Progenitor cell of endocrine pancreas (in vitro differentiated cells): ENCODE results near the gene IGF1. TPM values are rescaled to one million over a fixed set of nuclear protein-coding genes. Genes with fewer than 3 reads are reported as not detected.

Experiments
- DNase-seq: peaks from one replicate; pipeline ENCODE4 v3.0.0; 2021; ENCODE audit warnings: low spot score; ENCODE audit not compliant: unreplicated experiment
- H3K27ac Mint-ChIP-seq: 2 replicates; pipeline ENCODE4 v1.8.0; 2021; ENCODE audit warnings: mild to moderate bottlenecking, moderate library complexity, mixed read lengths
- H3K27me3 Mint-ChIP-seq: 2 replicates; pipeline ENCODE4 v1.8.0; 2021; ENCODE audit warnings: mixed read lengths
- H3K36me3 Mint-ChIP-seq: 2 replicates; pipeline ENCODE4 v1.8.0; 2022; ENCODE audit warnings: mixed read lengths; ENCODE audit not compliant: insufficient read depth
- H3K4me1 Mint-ChIP-seq: 2 replicates; pipeline ENCODE4 v1.8.0; 2021; ENCODE audit warnings: low read depth, mixed read lengths
- H3K4me3 Mint-ChIP-seq: 2 replicates; pipeline ENCODE4 v1.8.0; 2021; ENCODE audit warnings: low read depth, mild to moderate bottlenecking, moderate library complexity, mixed read lengths
- H3K9me3 Mint-ChIP-seq: 2 replicates; pipeline ENCODE4 v1.8.0; 2021; ENCODE audit warnings: low read depth, mixed read lengths
- total RNA-seq: library from RNA; stranded (reverse); gene quantifications from 2 replicates; pipeline ENCODE4 v1.2.1, GENCODE V29; 2021
- TF ChIP-seq, protein P1 (sequence below): fragments of 200-600 bp; sonication (generic); IDR thresholded peaks from one replicate; pipeline ENCODE4 v1.5.0; 2021; ENCODE audit warnings: antibody characterized with exemption, mild to moderate bottlenecking; ENCODE audit not compliant: unreplicated experiment

IGF1 gene
- total RNA-seq, 1 donor from 2014 or later: 0.57 TPM

DNA sequence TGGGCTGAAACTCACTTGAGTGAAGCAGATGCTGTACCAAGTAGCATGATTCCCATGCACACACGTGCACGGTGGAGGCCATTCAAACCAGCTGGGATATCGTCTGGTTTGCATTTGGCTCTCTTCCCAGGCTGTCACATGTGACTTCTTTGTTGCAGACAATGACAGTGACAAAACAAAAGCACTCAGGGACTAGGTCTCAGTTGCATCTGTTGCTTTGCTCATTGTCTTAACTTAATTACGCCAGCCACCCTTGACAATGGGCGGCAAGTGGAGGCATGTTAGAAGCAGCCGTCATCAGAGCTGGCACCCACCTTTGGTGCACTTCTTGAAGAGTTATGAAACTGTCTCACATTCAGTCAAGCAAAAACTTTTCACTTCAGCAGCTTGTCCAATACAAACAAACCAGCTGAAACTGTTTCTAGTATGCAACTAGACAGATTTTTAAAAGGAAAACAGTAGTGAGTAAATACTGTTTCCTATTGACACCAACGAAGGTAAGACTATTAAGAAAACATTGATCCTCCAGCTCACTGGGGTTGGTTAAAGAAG is 74.3 kb downstream of the IGF1 start:
- Mint-ChIP-seq H3K36me3 (no peaks in the 10 kb centered on the region), H3K4me1 (peaks cover 3% of the 10 kb centered on the region), H3K27me3 (peaks cover 61% of the 10 kb centered on the region), H3K27ac (no peak overlapping the region), H3K9me3 (no peaks in the 10 kb centered on the region), H3K4me3 (no peak overlapping the region)
- DNase-seq: no peak
- TF ChIP-seq, protein P1, sequence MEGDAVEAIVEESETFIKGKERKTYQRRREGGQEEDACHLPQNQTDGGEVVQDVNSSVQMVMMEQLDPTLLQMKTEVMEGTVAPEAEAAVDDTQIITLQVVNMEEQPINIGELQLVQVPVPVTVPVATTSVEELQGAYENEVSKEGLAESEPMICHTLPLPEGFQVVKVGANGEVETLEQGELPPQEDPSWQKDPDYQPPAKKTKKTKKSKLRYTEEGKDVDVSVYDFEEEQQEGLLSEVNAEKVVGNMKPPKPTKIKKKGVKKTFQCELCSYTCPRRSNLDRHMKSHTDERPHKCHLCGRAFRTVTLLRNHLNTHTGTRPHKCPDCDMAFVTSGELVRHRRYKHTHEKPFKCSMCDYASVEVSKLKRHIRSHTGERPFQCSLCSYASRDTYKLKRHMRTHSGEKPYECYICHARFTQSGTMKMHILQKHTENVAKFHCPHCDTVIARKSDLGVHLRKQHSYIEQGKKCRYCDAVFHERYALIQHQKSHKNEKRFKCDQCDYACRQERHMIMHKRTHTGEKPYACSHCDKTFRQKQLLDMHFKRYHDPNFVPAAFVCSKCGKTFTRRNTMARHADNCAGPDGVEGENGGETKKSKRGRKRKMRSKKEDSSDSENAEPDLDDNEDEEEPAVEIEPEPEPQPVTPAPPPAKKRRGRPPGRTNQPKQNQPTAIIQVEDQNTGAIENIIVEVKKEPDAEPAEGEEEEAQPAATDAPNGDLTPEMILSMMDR: no peak

DNA sequence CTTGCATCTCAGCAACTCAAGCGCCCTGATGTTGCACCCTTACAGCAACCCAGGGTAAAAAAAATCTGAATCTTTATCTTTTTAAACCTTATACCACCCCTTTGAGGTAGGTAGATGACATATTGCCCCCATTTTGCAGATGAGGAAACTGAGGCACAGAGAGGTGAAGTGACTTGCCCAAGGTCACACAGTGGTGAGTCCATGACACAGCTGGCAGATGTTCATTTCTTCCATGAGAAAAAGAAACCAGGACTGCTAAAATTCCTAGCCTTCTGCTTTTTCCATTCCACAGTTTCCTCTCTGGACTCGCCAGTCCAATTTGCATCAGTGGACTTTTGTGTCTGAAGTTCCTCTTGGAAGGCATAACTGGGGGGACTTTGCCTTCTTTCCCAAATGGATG is 79.3 kb downstream of the IGF1 start:
- H3K4me1 Mint-ChIP-seq: peaks cover 6% of the 10 kb centered on the region
- no peak overlapping the region for H3K4me3 Mint-ChIP-seq
- TF ChIP-seq, protein P1: no peak
- peaks cover 62% of the 10 kb centered on the region for H3K27me3 Mint-ChIP-seq
- H3K36me3 Mint-ChIP-seq: no peaks in the 10 kb centered on the region
- H3K27ac Mint-ChIP-seq: no peak overlapping the region
- no peaks in the 10 kb centered on the region for H3K9me3 Mint-ChIP-seq
- no peak for DNase-seq

GRCh38 chr12:102399653-102400052 is 80.7 kb downstream of the IGF1 start:
- H3K36me3 Mint-ChIP-seq: no peaks in the 10 kb centered on the region
- no peak for DNase-seq
- TF ChIP-seq, protein P1: no peak
- H3K27me3 Mint-ChIP-seq: peaks cover 64% of the 10 kb centered on the region
- no peak overlapping the region for H3K27ac Mint-ChIP-seq
- H3K4me3 Mint-ChIP-seq: no peak overlapping the region
- H3K4me1 Mint-ChIP-seq: peaks cover 9% of the 10 kb centered on the region
- no peaks in the 10 kb centered on the region for H3K9me3 Mint-ChIP-seq

DNA sequence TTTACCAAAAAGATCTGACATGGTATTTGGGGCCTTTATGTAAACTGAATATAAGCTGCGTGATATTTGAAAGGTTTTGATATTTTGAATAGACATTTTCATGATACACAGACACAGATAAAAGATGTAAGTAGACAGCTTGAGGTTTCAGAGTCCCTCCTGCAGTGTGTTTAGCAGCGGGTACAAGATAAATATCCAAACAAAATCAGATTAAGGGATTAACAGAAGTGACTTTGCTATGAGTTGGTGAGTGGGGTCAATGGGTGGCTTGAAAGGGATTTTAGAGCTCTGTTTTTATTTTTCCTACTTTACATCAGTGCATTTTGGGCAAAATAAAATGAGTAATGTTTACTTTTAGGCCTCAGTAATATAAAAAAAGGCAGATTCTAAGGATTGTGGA is 84.1 kb downstream of the IGF1 start:
- no peak for DNase-seq
- no peaks in the 10 kb centered on the region for H3K36me3 Mint-ChIP-seq
- TF ChIP-seq, protein P1: no peak
- H3K4me3 Mint-ChIP-seq: no peak overlapping the region
- no peaks in the 10 kb centered on the region for H3K9me3 Mint-ChIP-seq
- H3K4me1 Mint-ChIP-seq: peaks cover 14% of the 10 kb centered on the region
- no peak overlapping the region for H3K27ac Mint-ChIP-seq
- peaks cover 74% of the 10 kb centered on the region for H3K27me3 Mint-ChIP-seq

DNA sequence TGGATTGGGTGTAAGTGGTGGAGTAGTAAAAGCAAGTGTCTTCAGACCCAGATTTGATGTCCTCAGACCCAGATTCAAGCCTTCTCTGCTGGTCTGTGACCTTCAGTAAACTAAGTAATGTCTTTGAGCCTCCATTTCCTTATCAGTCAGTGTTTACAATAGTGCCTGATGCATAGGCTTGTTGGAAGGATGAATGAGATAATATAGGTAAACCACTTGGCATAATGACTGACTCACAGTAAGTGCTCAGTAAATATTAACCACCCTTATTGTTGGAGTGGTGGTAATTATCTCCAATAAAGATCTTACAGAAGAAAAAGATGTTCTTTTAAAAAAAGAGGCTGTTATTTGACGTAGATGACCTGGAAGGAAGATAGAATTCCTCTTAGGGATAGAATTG is 86.2 kb downstream of the IGF1 start:
- H3K4me3 Mint-ChIP-seq: no peak overlapping the region
- TF ChIP-seq, protein P1: no peak
- H3K27ac Mint-ChIP-seq: no peak overlapping the region
- no peak for DNase-seq
- H3K9me3 Mint-ChIP-seq: no peaks in the 10 kb centered on the region
- peaks cover 14% of the 10 kb centered on the region for H3K4me1 Mint-ChIP-seq
- peaks cover 78% of the 10 kb centered on the region for H3K27me3 Mint-ChIP-seq
- H3K36me3 Mint-ChIP-seq: no peaks in the 10 kb centered on the region
